Measurements from ENCODE around the gene TENM3. TPM values are rescaled to one million over a fixed set of nuclear protein-coding genes. Genes with fewer than 3 reads are reported as not detected.
A peak's percentile ranks its signal among the peaks of the same experiment; 100 is the strongest.

The TENM3 gene
- total and polyA plus RNA-seq, 12 donors, result 2.6 to 54.4 (median 42.8) TPM

GRCh38 chr4:182491719-182492118, 248.5 kb downstream of the TENM3 start:
- no peaks in the 10 kb centered on the region for H3K27me3 ChIP-seq
- TF ChIP-seq POLR2A (IDR thresholded peaks at IDR 0.05) (no peak), CTCF (IDR thresholded peaks at IDR 0.05) (no peak)
- peak overlapping the region in 1 of 4 donors; percentile 32 for H3K4me3 ChIP-seq
- H3K36me3 ChIP-seq (replicated peaks in 1 of 2), result no peaks in the 10 kb centered on the region
- H3K27ac ChIP-seq, result peak overlapping the region in 3 of 5 donors; percentile 35 to 52 (median 51)
- intact Hi-C loops (cut with DNase I), result no loop called here
- H3K4me1 ChIP-seq (replicated peaks in 1 of 2), result peaks cover 0 to 8% of the 10 kb centered on the region in 2 donors
- H3K9me3 ChIP-seq (replicated peaks in 1 of 3), result no peaks in the 10 kb centered on the region
- no peak for DNase-seq

DNA sequence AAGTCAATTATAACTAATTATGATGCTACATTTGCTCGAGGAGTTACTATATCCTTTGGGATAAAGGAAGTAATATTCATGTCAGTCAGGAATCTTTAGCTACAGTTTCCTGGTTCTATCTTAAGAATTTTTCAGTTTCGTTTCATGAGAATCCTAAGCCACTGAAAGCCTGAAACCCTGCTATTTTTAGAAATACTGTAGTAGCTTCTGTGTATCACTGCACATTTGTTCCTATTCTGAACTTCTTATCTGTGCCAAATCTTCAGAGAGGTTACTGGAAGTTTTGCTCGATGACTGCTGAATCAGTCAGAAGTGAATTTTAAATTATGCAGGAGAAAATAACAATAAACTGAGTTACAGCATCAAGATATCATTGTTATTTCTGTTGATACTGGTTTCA, 249.2 kb downstream of the TENM3 start:
- WGBS, 4 donors, result 3 to 6% (median 5%) methylated on average over 3 of the region's 3 CpGs
- Histone ChIP-seq H3K4me3 (peak overlapping the region in 1 of 4 donors; percentile 32), H3K9me3 (replicated peaks in 1 of 3) (no peaks in the 10 kb centered on the region), H3K27me3 (no peaks in the 10 kb centered on the region), H3K4me1 (replicated peaks in 1 of 2) (peaks cover 0 to 8% of the 10 kb centered on the region in 2 donors), H3K27ac (peak overlapping the region in 3 of 5 donors; percentile 35 to 52 (median 51)), H3K36me3 (replicated peaks in 1 of 2) (no peaks in the 10 kb centered on the region)
- TF ChIP-seq CTCF (IDR thresholded peaks at IDR 0.05), result no peak
- no peak for TF ChIP-seq POLR2A (IDR thresholded peaks at IDR 0.05)
- no peak for DNase-seq
- intact Hi-C loops (cut with DNase I), result no loop called here

DNA sequence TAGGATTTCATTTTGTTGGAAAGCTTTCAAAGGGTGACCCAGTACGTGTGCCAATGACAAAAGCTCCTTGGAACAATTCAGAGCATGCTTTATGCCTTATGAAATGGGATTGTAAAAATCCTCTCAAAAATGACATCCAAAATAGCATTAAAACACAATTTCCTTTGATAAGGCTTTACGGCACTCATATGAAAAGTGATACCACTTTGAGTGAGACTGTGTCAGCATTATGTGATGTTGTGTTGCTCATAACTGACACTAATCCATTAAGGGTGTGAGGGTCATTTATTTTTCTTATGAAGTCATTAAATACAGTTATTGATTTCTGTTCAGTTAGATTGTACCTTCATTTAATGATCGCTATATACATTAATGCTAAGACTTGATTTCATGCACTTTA, 250.2 kb downstream of the TENM3 start:
- Histone ChIP-seq H3K4me1 (replicated peaks in 1 of 2) (peaks cover 0 to 8% of the 10 kb centered on the region in 2 donors), H3K27ac (no peak overlapping the region), H3K9me3 (replicated peaks in 1 of 3) (no peaks in the 10 kb centered on the region), H3K36me3 (replicated peaks in 1 of 2) (no peaks in the 10 kb centered on the region), H3K27me3 (no peaks in the 10 kb centered on the region), H3K4me3 (no peak overlapping the region)
- TF ChIP-seq POLR2A (IDR thresholded peaks at IDR 0.05) (no peak), CTCF (IDR thresholded peaks at IDR 0.05) (no peak)
- no peak for DNase-seq
- 85 to 88% (median 87%) methylated on average over 3 of the region's 3 CpGs for WGBS, 4 donors
- intact Hi-C loops (cut with DNase I), result no loop called here

GRCh38 chr4:182494103-182494502, 250.9 kb downstream of the TENM3 start:
- H3K4me3 ChIP-seq, result no peak overlapping the region
- TF ChIP-seq CTCF (IDR thresholded peaks at IDR 0.05) (no peak), POLR2A (IDR thresholded peaks at IDR 0.05) (no peak)
- WGBS, 4 donors, result 76 to 89% (median 88%) methylated on average over 2 of the region's 2 CpGs
- H3K27me3 ChIP-seq, result no peaks in the 10 kb centered on the region
- intact Hi-C loops (cut with DNase I), result no loop called here
- no peak overlapping the region for H3K27ac ChIP-seq
- H3K36me3 ChIP-seq (replicated peaks in 1 of 2), result no peaks in the 10 kb centered on the region
- no peak for DNase-seq
- H3K9me3 ChIP-seq (replicated peaks in 1 of 3), result no peaks in the 10 kb centered on the region
- H3K4me1 ChIP-seq (replicated peaks in 1 of 2), result peaks cover 0 to 8% of the 10 kb centered on the region in 2 donors

All from adrenal gland (tissue), 12 donors.